GM13976 (cell line): ENCODE measurements around the gene TMEM187.

ENCODE experiments used
- DNase-seq: peaks from one replicate; pipeline ENCODE4 v3.0.0; 2012; ENCODE audit warnings: low spot score
- CTCF ChIP-seq: IDR thresholded peaks from 2 replicates; pipeline ENCODE4 v1.5.1; 2012; ENCODE audit warnings: borderline replicate concordance, mild to moderate bottlenecking; ENCODE audit not compliant: insufficient read depth; ENCODE audit errors: extremely low read depth, missing control alignments, control extremely low read depth
- in situ Hi-C: fragments of 300-500 bp; cut with MboI; formaldehyde crosslinking; loops from one replicate; pipeline ENCODE4 v1.12.0; 2022; ENCODE audit warnings: low sequenced_read_pairs, mixed read lengths, inconsistent platforms; ENCODE audit not compliant: unreplicated experiment

Gene TMEM187

GRCh38 chrX:153970357-153971123, 2.0 kb upstream of the TMEM187 start:
- in situ Hi-C loops: no loop called here
- DNase-seq: peak; percentile 64
- TF ChIP-seq CTCF: no peak

- DNase-seq: peak; percentile 92
- in situ Hi-C loops: no loop called here
- TF ChIP-seq CTCF: no peak
These were observed 1.5 kb upstream of the TMEM187 start for GRCh38 chrX:153971124-153971449.

GRCh38 chrX:153971450-153972367, 845 bp upstream of the TMEM187 start, which contains the start of gene HCFC1:
Gene HCFC1 (minus strand): TSS chrX:153971818. CDS start chrX:153970840, 978 bp downstream.
- no peak for TF ChIP-seq CTCF
- in situ Hi-C loops: no loop called here
- peak; percentile 82 for DNase-seq

- in situ Hi-C loops: no loop called here
- no peak for DNase-seq
- no peak for TF ChIP-seq CTCF
These were observed 811 bp downstream of the TMEM187 start for GRCh38 chrX:153973127-153974002.

GRCh38 chrX:153974003-153974725, 1.6 kb downstream of the TMEM187 start:
- in situ Hi-C loops: no loop called here
- no peak for TF ChIP-seq CTCF
- DNase-seq: no peak
